HG03565 (cell line): ENCODE results near the gene ADAM11.

ENCODE experiments used
- ATAC-seq: cut with Tn5 transposase; IDR thresholded peaks from one replicate; pipeline ENCODE4 v1.9.1; 2021; ENCODE audit warnings: mild to moderate bottlenecking, moderate library complexity; ENCODE audit not compliant: unreplicated experiment

The ADAM11 gene

DNA sequence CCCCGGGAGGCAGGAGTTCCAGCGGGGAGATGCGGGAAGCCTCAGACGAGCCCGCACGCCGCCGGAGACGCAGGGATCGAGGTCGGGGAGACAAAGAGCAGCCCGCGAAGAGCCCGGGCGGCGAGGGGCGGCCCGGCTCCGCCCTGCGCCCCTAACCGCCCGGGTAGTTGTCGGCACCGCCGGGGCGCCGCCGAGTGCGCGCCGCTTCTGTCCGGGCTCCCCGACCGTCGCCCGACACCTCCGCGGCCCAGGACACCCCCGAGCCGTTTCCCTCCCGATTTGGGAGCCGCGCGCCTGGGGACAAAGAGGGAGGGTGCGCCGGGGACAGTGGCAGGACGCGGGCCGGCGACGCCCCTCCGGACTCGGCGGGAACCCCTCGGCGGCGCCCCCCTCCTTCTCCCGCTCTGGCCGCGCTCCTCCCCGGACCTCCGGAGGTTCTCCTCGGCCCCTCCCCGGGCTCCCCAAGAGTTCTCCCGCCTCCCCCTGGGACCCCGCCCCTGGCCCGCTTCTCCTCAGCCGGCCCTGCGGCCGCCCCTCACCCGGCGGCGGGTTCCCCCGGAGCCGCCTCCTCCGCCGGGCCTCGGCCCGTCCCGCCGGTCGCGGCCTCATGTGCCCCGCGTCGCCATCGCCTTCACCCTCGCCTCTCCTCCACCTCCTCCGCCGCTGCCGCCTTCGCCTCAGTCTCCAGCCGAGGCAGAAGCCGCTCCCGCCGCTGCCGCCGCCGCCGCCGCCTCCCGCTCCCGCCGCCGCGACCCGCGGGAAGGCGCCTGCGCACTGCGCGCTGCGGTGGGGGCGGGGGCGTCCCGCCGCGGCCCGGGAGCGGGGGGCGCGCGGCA lies 71.0 kb downstream of the ADAM11 start, which contains the start of gene GJC1:
Gene GJC1, minus strand, starts transcription at position 765 of the 836 bp plus-strand sequence. CDS start 24,470 bp downstream, outside the sequence.
- ATAC-seq: no peak

DNA sequence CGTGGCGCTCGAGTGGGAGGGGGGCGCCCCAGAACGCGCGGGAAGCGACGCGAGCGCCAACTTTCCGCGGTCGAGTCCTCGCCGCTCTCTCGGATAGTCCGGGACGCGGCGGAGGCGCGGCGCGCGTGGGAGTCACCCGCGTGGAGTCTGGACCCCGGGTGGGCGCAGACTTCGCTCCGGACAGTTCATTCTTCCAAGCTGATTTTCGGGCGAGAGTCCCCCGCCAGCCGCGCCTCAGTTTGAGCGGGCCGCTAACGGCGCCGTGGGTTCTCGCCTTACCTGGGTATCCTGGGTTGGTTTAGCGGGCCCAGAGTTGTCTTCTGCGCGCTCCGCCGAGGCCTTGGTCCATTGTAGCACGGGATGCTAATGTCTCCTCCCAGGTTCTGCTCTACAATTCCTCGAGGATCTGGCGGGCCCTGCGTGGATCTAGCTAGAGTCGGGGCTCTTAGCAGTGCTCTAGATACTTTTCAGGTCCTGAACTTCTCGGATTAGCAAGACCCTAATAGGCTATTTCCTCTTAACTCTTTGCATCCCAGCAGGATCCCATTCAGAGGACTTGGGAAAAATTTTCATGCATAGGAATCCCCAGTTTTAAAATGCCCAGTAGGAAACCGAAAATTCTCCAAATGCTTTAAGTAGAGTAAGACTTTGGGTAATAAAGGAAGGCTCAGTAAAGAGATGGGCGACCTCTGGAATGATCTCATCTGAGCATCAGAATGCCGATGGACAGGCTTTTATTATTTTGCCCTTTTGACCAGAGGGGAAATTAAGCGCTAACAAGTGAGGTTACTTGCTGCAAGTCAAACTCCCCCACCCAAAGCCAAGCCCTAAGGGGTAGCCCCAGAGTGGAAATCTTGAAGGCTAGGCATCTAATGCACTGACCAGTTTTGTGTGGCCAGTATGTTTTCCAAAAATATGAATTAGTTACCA lies 71.8 kb downstream of the ADAM11 start:
- no peak for ATAC-seq

DNA sequence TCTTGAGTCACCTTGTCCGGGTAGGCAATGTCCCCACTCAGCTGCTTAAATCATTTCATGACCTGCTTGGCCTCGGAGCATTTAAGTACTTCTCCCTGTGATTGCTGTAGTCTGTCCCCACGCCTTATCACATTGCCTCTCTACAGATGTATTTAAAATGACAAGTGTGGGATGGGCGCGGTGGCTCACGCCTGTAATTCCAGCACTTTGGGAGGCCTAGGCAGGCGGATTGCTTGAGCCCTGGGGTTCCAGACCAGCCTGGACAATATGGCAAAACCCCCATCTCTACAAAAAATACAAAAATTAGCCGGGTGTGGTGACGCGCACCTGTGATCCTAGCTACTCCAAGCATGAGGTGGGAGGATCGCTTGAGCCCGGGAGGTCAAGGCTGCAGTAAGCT lies 72.6 kb downstream of the ADAM11 start:
- no peak for ATAC-seq
